HG03097 (cell line): Measurements from ENCODE around the gene VAMP3.

ENCODE experiments used
- ATAC-seq: cut with Tn5 transposase; IDR thresholded peaks from one replicate; pipeline ENCODE4 v1.9.1; 2021; ENCODE audit not compliant: unreplicated experiment, low FRiP score

Gene VAMP3, protein sequence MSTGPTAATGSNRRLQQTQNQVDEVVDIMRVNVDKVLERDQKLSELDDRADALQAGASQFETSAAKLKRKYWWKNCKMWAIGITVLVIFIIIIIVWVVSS

DNA sequence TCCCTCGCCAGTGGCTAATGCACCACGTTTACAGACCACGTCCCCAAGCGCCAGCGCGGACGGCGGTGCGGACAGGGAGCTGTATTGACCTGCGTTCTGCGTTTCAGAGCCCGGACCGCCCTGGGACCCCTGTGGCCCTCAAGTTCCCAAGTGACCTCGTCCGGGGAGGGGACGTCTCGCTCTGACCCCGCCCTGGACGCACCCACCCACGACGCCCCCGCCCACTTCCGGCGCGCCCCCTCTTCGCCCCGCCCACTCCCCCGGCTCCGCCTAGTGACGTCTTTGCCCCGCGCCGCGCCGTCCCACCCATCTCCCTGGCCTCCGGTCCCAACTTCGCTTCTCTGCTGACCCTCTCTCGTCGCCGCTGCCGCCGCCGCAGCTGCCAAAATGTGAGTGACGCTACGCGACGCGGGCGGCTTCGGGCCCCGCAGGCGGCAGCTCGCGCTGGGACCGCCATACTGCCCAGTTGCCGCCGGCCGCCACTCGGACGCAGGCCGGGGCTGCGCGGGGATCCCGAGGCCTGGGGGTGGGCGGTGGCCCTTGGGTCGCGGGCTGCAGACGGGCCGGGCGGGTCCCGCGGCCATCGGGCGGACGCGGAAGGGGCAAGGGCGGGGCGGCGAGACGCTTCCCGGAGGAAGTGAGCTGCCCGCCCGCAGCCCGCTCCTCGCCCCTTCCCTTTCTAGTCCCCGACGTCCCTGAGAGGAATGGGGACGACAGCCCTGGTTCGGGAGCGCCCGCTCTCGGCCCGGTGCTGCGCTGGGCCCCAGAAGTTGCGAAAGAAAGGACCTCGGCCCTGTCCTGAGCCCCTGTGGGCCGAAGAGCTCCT, at the start of gene VAMP3:
Gene VAMP3, plus strand, starts transcription at position 300 of the 826 bp plus-strand sequence. Its CDS starts 88 bp downstream, at position 388.
- no peak for ATAC-seq

DNA sequence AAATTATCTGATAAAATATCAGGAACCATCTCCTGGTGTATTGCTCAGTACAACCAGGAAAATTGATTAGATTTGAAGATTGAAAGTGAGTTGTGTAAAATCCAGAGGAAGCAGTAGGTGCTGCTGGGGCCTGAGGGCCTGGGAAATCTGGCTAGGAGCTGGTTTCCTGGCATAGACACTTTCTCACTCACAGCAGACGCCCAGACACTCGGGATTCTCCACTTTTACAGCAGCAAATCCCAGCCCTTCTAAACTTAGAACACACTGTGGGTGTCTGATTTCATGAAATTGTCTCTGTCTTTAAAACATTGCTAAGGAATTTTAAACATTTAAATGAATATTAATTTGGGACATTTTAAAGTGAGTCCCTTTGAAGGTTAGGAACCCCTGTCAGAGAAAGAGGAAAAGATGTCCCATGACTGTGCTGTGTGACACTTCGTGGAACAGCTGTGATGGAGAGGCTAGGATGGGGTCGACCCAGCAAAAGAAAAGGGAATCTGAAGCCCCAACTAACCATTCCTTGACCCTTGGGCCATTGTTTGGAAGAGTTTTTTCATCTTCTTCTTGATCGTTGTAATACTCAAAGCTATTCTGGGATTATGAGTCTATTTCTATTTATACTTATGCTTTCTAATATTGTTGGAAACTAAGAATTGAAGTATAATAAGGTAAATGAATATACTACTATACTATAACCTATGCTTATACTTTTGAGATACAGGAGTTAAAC, 49.0 kb upstream of the VAMP3 start:
- no peak for ATAC-seq

DNA sequence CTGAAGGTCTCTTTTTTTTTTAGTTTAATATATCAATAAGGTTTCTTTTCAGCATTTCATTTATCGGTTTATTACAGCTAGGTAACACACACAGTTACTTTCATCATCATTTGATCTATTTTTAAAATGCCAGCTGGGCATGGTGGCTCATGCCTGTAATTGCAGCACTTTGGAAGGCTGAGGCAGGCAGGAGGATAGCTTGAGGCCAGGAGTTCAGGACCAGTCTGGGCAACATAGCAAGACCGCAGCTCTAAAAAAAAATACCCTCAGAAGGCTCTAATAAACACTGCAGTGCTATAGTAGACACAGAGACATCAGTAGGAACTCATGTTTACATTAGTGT, 48.5 kb upstream of the VAMP3 start:
- ATAC-seq = no peak

DNA sequence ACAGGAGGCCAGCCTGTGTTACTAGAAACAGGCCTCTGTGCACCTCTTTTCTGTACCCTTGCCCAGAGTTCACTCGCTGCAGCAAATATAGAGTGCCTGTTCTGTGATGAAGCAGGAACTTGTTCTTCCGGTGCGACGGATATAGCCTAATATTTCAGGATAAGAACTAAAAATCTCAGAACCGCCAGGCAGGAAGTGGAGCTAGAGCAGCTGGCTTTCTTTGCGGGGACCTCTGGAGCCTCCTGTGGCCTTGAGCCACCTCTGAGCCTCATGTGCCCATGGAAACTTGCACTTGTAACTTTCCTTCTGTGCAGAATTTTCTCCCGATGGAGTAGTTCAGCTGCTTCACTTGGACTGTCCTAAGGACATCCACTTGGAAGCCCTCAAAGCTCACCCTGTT, 44.5 kb upstream of the VAMP3 start:
- ATAC-seq = no peak

DNA sequence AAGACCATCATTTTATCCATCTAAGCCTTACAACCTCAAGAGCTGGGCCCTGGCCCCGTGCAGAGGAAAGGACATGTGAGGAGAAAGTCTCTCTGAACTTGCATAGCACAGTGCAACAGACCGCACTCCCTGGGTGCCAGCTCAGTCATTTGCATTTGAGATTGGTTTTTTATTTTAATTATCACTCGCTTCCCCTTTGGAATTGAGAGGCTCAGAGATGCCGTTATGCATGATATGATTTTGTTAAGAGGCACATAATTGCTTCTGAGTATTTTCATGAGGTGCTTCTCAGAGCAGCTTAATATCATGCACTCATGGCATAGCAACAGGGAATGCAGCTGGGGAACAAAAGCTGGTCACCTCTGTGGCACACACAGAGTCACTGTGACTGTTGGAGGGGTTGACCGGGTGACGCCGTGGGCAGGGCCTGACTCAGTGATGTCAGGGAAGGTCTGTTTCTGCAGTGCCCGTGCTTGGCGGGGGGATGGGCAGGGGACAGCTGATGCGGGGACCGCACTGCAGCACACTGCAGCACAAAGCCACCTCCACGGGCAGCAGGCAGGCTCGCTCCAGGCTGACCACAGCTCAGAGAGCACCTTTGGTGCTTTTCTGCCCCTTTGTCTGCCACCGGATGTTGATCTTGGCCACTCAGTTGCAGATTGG, 43.2 kb upstream of the VAMP3 start:
- no peak for ATAC-seq

DNA sequence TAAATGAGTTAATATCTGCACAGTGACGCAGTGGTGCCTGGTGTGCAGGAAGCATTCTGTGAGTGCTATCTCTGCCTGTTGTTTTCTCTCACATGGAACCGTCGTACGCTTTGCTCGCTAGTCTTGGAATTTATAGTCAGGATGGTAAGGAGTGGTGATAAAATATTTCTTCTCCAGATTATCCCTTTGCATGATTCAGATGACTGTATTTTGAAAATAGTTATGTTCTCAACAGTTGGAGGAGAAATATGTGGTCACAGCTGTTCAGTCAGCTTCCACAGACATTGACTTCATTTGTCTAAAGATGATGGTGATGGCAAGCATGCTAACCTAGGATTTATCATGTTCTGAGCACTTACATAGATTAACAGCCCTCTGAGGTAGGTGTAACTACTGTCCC, 41.3 kb upstream of the VAMP3 start:
- ATAC-seq = no peak

DNA sequence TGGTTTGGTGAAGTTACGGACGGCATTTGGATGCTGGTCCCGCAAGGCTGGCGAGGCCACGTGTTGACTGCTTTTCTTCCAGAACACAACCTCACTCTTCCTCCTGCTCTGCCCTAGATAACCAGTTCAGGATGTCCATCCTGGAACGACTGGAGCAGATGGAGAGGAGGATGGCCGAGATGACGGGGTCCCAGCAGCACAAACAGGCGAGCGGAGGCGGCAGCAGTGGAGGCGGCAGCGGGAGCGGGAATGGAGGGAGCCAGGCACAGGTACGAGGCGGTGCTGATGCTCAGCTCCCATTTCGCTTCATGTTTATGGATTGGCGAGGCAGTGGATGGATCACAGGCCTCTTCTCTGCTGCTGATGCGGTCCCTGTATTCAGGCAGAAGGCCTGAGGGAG, 38.8 kb upstream of the VAMP3 start:
- ATAC-seq = no peak

DNA sequence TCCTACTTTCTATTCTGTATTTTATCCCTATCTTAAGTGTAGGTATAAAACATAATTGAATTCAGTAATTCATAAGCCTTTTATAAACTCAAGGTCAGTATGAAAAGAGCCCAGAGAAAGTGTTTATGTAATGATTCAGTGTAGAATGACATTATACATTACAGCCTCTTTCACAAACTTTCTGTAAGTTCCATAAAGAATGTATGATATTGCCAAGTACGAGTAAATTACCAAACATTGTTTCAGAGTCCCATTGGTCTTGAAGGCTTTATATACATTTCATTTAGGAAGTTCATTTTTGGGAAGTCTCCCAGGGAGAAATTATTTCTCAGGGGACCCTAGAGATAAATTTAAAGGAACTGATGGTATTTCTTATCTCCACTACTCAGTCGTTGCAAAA, 37.8 kb upstream of the VAMP3 start:
- ATAC-seq = no peak

DNA sequence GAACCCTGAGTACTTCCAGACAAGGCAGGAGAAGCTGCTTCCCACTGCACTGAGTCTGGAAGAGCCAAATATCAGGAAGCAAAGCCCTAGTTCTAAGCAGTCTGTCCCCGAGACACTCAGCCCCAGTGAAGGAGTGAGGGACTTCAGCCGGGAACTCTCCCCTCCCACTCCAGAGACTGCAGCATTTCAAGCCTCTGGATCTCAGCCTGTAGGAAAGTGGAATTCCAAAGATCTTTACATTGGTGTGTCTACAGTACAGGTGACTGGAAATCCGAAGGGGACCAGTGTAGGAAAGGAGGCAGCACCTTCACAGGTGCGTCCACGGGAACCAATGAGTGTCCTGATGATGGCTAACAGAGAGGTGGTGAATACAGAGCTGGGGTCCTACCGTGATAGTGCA, 33.1 kb upstream of the VAMP3 start:
- ATAC-seq = no peak

DNA sequence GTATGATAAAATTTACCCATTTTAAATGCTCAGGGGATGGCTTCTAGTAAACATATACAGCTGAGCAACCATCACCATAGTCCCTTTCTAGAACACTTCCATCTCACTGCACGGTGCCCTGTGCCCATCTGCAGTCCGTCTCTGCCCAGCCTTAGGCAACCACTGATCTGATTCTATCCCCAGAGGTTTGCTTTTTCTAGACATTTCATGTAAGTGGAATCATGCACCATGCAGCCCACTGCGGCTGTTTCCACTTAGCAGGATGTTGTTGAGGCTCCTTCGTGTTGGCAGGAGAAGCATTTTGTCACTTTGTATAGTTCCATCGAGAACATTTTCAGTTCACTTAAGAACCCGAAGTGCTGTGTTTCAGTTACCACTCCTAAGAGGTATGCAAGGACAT, 27.8 kb upstream of the VAMP3 start:
- ATAC-seq = no peak

DNA sequence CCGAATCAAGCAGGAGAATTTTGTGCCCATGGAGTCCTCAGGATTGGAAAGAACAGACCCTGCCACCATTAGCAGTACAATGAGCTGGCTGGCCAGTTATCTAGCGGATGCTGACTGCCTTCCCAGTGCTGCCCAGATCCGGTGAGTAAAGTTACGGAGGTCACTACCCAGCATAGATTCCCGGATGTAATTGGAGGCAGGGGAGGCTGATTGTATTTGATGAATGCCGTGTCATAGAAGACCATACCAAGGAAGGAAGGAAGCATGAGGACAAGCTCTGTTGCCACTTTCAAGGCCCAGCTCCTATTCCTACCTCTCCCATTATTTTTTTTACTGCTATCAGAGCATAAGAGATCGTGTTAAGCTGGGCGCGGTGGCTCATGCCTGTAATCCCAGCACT, 26.2 kb upstream of the VAMP3 start:
- ATAC-seq = no peak

DNA sequence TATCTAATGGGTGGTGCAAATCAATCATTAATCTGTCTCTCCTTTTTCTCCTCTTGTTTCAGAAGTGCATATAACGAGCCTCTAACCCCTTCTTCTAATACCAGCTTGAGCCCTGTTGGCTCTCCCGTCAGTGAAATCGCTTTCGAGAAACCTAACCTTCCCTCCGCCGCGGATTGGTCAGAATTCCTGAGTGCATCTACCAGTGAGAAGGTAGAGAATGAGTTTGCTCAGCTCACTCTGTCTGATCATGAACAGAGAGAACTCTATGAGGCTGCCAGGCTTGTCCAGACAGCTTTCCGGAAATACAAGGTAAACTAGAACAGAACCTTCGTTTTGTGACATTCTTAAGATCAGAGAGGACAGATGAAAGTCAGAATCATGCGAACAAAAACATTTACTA, 25.3 kb upstream of the VAMP3 start:
- ATAC-seq = no peak

DNA sequence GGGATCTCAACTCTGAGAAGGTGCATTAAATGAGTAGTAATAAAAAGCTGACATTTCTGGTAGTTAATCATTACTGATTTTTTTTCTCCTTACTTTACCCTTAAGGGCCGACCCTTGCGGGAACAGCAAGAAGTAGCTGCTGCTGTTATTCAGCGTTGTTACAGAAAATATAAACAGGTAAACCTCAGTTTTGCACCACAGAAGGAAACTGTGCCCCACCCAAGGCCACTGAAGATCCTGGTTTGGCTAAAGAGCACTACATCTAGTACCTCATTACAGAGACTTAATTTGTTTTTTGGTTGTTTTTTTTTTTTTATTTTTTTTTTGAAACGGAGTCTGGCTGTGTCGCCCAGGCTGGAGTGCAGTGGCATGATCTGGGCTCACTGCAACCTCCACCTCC, 23.5 kb upstream of the VAMP3 start:
- no peak for ATAC-seq

DNA sequence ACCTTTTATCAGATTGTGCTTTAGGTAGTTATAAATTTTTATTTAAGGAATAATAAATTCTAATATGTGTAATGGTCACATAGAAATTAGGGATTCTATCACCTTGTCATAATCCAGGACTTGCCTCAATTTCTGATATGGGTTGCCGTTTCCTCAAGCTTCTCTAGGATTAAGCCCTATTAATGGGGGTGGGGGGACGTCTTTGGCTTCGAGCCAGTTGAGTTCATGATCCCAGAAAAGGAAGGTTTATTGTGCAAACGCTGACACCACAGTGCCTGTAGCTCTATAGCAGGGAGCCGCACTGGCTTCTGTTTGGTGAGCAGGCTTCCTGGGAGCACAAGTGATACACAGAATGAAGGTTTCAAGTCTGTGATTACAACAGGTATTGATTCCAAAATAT, 22.0 kb upstream of the VAMP3 start:
- no peak for ATAC-seq

DNA sequence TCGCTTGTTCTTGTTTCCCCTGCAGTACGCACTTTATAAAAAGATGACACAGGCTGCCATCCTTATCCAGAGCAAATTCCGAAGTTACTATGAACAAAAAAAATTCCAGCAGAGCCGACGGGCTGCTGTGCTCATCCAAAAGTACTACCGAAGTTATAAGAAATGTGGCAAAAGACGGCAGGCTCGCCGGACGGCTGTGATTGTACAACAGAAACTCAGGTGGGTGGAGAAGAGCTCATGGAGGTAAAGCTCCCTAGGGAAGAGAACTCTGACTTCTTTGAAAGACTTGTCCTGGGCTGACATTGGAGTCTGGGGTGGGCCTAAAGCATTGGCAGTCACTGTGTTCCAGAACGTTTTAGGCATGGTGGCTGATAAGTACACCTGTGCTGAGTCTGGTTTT, 19.9 kb upstream of the VAMP3 start:
- no peak for ATAC-seq

DNA sequence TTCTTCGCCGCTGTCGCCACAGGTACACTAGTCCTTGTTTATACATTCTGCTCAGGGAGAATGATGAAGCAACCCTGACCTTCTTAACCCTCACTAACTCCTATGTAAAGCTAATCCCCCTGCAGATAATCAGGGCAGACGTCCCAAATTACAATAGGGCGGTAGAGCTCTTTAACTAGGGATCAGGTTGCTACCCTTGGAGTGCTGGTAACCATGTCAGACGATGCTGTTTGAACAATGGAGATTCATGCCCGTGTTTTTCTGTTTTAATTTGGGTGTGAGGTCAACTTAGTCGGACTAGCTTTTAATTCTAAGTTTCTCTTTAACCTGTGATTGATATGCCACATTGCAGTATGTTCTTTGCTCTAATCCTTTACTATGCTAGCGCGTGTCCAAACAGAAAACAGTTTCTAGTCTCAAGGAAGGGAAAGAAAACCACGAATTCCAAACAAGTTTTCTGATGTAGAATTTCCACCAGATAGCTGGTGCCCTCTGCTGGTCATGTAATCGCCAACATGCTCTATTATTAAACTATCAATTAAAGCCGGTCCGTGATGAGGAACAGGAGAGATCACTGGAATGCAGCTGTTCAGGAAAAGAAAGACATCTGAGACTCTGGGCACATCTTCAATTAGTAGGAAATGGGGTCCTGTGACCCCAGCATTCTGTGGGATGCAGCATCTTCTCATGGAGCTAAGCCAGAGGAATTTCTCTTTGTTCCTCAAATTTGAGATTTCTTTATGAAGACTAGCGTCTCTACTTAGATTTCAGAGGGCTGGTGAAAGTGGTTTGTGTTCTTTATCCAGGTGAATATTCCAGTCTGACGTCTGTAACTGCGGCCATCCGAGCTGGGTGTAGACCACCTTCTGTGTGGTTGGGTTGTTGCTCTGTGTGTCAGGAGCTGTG, 18.3 kb upstream of the VAMP3 start:
- no peak for ATAC-seq

DNA sequence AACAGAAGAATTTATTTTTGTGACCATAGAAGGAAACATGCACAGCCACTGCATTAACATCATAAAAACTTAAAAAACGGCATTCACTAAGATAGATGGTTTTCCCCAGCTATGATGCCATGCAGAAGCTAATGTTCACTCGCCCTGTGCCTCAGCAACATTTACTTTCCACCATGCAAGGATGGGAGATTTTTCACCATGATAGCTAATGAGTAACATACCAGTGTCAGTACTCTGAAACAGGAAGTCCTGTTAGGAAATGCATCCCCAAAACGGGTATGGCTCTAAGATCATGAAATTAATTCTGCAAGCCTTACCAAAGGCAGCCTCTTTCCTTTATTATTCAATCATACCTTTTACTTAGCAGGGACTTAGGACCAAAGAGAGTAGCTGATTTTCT, 17.5 kb upstream of the VAMP3 start:
- ATAC-seq = no peak

DNA sequence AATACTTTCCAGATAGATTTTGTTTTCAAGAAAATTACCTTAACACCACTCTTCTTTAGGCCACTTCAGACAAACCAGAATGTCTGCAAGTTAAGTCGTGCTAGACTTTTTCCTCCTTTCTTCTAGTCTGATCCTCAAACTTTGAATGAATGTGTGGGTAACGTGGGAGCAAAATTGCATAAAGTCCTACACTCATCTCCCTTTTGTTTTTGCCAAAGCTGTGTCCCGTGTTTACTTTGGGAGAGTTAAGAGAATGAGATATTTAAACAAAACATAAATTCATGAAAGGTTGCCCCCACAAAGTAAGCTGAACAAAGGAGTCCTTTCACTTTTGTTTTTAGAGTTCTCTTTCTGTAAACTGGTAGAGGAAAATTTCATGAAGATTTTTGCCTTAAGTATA, 16.9 kb upstream of the VAMP3 start:
- no peak for ATAC-seq

DNA sequence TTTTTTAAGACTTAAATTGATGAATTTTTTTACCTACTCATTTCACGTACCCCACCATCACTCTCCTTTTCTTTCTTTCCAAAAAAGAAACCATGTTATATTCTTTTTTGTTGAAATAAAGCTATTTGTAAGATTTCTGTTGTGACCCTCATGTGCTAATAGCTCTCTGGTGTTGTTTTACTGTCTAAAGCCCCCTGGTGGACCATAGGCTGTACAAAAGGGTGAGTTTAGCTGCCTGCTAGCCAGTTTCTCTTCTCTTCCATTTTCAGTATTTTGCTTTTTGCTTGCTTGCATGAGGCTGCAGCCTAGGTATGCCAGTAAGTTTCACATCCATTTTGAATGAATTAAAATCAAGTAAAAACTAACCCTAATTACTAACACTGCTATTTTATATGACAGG, 15.6 kb upstream of the VAMP3 start:
- ATAC-seq = no peak

DNA sequence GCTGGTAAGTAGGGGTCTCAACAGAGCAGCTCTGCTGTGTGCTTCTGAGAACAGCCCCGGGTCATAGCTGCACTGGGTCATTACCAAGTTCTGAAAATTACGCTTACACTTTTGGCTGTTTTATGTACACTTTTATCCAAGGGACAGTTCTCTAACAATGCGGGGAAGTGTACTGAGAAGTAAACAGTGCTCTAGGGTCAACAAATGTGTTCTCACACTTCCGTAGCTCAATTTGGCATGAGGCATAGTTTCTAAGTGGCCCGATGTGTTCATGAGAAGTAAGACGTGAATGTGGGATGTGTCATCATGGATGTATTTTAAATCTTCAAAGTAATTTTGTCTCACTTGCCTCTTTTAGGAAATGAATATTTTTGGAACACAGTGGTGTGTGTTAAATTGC, 10.9 kb upstream of the VAMP3 start:
- ATAC-seq = no peak

DNA sequence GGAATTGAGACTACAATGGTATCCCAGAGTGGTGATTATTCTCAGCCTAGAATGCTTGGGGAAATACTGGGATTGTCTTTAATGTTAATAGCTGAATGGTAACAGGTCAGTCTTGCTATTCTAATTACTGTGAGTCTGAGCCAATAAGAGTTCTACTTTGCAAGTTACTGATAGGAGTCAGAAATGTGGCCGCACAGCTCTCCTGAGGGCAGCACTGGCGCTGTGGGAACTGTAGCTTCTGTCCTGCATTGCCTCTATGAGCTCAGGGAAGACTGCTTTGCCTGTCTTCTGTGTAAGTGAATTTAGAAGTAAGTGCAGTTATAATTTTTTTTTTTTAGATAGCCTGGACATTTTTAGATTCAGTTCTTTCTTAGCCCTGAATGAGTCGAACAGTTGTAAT, 10.0 kb upstream of the VAMP3 start:
- no peak for ATAC-seq
